ENCODE measurements around the gene DLGAP5.

Gene DLGAP5

DNA sequence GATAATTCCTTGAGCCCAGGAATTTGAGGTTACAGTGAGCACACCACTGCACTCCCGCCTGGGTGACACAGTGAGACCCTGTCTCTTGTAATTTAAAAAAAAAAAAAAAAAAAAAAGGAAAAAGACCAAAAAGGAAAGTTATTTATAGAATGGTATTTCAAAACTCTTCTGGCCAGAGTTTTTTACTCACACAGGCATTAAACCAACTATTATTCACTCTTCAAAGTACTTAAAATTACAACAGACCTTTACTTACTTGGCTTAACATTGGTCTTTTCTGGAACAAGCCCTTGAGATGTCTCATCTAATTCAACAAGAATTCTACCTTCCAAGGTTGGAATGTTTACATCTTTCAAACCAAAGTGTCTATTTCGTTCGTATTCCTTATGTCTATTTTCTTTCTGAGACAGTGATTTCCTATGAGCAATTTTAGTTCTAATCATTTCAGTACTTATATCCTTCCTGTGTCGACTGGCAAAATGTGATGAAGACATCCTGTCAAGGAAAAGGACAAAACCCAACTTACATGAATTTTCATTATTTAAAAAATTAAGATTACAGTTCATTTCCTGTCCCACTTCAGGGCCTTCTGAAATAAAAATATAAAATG lies 2.6 kb downstream of the DLGAP5 start:
- in situ Hi-C loops (cut with MboI; ENCODE audit: low sequenced_read_pairs) = no loop called here

DNA sequence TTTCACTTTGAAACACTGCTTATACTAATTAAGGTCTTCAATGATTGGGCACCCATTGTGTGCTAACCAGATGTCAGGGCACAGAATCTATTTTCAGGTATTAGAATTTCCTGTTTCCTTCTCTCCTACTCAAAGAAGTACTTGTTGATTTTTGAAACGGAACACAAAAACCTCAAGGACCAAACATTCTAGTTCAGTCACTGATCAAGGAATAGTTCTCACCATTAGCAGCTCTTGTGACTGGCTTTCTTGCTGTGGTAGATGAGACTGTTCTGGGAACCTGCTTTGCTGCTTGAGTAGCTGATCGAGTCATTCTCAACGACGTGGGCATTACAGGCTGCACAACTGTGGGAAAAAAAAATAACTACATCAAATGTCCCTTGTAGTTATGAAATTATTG lies 11.0 kb downstream of the DLGAP5 start:
- in situ Hi-C loops (cut with MboI; ENCODE audit: low sequenced_read_pairs) = no loop called here

DNA sequence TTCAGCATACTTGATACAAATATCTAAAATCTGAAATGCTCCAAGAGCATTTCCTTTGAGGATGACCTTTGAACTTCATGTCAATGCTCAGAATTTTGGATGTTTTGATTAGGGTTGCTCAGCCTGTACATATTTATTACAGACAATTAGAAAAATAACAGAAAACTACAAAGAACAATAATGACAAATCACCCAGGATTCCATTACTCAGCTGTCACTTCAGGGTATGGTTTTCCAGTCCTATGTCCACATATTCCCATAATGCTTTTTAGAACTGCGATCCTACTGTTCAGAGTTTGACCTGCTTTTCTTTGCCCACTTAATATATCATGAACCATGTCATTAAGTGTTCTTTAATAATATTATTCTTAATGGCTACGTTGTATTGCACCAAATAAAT lies 11.4 kb downstream of the DLGAP5 start:
- in situ Hi-C loops (cut with MboI; ENCODE audit: low sequenced_read_pairs) = no loop called here

DNA sequence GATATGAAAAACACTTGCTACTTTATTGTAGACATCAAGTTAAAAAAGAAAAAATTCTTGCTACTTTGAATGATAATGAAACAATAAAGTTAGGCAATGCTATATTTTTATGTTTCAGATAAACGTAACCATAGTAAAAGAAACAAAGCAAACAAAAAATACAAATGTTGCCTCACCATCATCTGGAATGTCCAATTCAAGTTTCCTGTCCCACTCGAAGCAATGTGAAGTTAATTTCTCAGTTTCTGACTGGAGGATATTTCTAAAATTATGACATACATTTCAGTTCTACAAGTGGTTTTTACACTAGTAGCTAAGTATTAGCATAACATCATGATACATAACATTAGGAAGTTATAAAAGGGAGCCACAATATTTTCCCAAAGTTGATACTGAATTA lies 20.9 kb downstream of the DLGAP5 start:
- in situ Hi-C loops (cut with MboI; ENCODE audit: low sequenced_read_pairs) = no loop called here

DNA sequence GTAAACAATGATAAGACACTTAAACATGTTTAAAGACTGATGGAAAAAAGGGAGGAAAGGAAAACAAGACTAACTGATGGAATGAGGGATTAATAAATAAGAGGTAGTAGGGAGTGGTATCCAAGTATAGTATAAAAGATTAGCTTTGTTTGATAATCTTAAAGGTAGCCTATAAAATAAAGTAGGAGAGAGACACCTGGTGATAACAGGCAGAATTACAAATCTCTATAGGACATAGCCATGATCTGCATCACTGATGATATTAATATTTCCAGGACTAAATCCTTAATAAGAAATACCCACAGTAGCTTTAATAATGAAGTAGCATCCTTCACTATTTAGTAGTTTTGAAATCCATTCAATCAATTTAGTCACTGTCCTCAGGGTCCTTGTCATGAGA lies 30.4 kb downstream of the DLGAP5 start:
- in situ Hi-C loops (cut with MboI; ENCODE audit: low sequenced_read_pairs) = no loop called here

DNA sequence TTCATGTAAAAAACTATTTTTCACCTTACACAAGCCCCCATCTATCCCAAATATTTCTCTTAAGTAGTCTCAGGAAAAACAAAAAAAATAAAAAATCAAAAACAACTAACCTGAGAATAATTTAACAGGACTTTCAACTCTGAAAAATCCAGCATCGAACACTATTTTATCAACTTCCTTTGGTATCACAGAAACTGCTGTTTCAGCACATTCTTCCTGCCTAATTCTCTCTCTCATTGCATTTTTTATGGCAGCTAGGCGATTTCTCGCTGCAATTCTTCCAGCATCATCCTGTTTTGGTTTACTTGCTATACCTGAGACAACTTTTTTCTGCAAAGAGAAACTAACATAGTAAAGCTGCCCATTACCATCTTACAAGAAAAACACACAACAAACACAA lies 33.0 kb downstream of the DLGAP5 start:
- in situ Hi-C loops (cut with MboI; ENCODE audit: low sequenced_read_pairs) = loop anchor here (10.0 kb wide), 1 partner anchor 64 kb away; no protein-coding TSS in a partner anchor

DNA sequence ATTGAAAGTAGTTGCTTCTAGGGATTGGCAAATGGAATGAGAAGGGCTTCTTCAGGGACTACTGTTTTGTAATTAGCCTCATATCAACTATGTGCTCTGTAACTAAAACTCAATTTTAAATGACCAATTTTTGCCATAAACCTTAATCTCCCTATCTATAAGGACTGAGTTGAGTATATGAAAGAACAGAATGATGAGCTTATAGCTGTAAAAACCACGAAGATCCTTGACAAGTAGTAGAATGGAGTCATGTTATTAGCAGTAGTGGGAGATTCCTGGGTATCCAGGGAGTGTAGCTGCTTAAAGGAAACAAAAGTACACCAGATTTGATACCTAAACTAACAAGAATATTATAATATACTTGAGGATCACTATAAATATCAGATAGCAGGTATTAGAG lies 34.3 kb downstream of the DLGAP5 start:
- in situ Hi-C loops (cut with MboI; ENCODE audit: low sequenced_read_pairs) = loop anchor here (10.0 kb wide), 1 partner anchor 62 kb away; no protein-coding TSS in a partner anchor

DNA sequence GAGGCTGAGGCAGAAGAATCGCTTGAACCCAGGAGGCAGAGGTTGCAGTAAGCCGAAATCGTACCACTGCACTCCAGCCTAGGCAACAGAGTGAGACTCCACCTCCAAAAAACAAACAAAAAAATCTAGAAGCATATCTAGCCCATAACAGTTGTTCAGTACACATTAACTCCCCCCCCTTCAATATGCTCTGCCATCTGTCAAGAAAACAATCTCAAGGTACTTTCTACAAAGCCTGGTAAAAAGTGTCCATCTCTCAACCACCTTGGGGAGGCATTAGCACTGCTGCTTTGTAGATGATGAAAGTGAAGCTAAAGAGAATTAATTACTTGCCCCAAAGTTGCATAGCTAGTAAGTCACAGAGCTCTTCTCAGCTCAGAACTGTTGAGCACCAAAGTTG lies 37.4 kb downstream of the DLGAP5 start:
- in situ Hi-C loops (cut with MboI; ENCODE audit: low sequenced_read_pairs) = loop anchor here (10.0 kb wide), 1 partner anchor 59 kb away; no protein-coding TSS in a partner anchor

DNA sequence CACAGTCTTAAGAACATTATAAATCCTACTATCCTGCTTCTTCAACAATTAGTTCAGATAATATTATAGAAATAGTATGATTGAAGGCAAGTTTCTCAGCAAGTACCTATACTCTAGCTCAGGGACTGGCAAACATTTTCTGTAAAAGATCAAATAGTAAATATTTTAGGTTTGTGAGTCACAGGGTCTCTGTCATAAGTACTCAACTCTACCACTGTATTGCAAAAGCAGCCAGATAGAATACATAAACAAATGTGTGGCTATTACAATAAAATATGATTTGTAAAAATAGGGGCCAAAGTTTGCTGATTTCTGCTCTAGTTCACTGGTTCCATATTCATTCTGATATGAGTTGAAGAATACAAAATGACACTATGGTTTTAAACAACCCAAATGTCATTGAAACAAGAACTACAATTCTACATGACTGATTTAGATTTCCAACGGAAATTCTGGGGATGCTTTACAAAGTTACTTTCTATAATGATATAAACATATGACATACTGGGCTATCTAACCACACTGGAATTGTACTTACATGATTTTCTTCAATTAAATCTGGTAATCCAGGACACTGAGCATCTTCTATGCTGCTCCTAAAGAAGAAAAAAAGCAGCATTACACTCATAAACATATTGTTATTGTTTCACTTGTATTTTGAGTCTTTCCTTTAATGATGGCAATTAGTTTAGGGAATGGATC lies 39.2 kb downstream of the DLGAP5 start:
- in situ Hi-C loops (cut with MboI; ENCODE audit: low sequenced_read_pairs) = loop anchor here (10.0 kb wide), 1 partner anchor 57 kb away; no protein-coding TSS in a partner anchor

DNA sequence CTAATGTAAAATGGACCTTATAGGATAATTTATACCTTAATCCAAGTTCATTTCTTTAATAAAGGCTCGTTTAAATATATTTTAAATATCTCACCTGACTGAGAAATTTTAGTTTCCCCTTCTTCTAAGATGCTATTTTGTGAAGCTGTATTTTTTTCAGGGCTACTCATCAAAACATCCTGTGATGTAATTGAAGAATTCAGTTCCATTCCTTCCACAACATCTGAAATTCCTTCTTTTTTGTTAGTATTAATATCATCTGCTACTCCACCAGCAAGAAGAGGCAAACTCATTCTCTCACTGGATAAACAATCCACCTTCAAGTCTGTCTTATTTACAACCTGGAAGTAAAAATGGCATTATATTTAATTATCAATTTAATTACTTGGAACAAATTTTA lies 39.8 kb downstream of the DLGAP5 start:
- in situ Hi-C loops (cut with MboI; ENCODE audit: low sequenced_read_pairs) = loop anchor here (10.0 kb wide), 1 partner anchor 57 kb away; no protein-coding TSS in a partner anchor

DNA sequence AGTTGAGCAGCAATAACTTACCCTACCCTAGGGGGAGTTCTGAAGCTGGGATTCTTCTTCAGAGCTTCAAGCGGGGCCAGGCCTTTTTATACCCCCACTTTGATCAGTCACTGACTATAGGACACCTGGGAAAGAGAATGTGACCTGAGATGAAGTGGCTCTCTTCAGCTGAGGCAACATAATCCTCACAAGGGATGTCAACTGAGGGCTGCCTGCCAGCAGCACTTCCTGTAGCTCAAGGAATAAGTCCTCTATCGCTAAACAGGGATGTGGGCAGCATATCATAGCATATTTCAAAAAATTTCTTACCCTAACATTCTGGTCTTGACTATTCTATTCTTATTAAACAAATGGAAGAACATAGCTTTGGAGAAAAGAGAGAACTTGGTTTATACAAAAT lies 45.0 kb downstream of the DLGAP5 start:
- in situ Hi-C loops (cut with MboI; ENCODE audit: low sequenced_read_pairs) = no loop called here

DNA sequence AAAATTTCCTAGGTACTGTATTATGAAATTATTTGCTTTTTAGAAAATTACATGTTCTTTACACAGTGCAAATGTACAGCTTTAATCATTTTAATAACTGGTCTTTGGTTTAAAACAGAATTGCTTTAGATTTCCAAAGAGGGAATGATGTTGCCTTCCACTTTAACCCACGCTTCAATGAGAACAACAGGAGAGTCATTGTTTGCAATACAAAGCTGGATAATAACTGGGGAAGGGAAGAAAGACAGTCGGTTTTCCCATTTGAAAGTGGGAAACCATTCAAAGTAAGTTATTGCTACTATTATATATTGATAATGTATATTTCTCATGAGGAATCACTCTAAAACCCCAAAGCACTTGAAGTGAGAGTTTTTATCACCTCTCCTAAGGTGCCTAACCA lies 48.9 kb downstream of the DLGAP5 start:
- in situ Hi-C loops (cut with MboI; ENCODE audit: low sequenced_read_pairs) = no loop called here

DNA sequence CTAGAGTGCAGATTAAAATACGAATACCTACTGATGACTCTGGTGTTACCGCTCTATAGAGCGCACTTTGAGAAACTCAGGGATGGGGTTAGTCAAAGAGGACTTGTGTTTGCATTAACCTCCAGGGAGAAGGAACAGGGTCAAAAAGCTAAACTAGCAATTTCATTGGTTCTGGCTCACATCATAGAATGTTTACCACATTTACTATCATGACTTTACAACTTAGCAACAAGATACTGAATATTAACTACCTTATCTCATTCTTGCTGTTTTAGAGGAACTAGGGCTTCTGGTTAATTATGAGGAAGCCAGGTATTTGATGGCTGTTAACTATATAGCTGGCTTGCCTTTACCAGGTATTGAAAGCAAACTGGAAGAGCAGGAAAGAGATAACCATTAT lies 49.6 kb downstream of the DLGAP5 start:
- in situ Hi-C loops (cut with MboI; ENCODE audit: low sequenced_read_pairs) = no loop called here

DNA sequence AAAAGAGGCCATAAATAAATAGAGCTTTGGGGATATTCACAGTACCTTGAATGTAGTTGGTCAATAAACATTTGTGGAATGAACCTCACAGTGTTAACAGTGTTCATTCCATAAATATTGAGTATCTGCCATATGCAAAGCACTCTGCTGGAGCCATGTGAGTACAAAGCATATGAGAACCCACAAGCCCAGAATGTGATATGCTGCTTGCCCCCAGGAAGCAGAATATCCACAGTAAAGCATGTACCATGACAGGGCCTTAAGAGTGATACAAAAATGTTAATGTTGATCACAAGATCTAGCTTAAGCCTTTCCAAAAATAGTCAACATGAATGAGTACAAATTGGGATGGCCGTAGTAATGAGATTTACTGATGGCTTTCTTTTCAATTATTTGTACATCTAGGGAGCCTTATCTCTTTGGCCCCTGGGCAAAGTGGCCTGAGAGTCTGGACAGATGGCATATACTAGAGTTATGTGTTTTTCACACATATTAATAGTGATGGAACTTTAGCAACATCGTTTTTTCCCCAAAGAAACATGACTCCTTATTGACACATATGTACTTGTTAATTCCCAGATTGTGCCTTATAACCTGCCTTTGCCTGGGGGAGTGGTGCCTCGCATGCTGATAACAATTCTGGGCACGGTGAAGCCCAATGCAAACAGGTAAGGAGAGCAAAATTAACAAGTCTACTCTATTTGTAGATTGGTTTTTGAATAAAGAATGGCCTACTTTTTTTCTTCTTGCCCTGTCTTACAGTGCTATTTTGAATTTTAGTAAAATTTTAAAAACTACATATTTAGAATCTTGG lies 51.5 kb downstream of the DLGAP5 start:
- in situ Hi-C loops (cut with MboI; ENCODE audit: low sequenced_read_pairs) = no loop called here

DNA sequence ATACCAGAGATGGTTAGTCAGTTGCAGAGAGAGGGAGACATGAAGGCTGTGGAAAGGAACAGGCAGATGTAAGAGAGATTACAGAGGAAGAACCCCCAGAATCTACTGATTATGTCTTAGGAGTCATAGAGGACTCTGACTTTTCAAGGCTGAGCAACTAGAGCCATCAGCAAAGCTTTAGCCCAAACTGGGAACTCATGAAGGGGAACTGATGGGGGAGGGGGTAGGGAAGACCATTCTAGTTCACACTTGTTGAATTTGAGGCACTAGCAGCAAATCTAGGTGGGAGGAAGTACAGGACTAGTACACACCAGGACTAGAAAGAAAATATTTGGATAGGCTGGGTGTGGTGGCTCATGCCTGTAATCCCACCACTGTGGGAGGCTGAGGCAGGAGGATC lies 52.2 kb downstream of the DLGAP5 start:
- in situ Hi-C loops (cut with MboI; ENCODE audit: low sequenced_read_pairs) = no loop called here

DNA sequence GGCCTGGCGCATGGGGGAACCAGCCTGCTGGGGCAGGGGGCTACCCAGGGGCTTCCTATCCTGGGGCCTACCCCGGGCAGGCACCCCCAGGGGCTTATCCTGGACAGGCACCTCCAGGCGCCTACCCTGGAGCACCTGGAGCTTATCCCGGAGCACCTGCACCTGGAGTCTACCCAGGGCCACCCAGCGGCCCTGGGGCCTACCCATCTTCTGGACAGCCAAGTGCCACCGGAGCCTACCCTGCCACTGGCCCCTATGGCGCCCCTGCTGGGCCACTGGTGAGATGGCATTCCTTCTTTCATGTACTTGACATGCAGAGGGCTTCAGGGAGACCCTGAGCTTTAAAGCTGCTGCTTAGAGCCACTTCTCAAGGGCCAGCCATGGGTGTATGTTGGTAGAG lies 53.3 kb downstream of the DLGAP5 start:
- in situ Hi-C loops (cut with MboI; ENCODE audit: low sequenced_read_pairs) = no loop called here

DNA sequence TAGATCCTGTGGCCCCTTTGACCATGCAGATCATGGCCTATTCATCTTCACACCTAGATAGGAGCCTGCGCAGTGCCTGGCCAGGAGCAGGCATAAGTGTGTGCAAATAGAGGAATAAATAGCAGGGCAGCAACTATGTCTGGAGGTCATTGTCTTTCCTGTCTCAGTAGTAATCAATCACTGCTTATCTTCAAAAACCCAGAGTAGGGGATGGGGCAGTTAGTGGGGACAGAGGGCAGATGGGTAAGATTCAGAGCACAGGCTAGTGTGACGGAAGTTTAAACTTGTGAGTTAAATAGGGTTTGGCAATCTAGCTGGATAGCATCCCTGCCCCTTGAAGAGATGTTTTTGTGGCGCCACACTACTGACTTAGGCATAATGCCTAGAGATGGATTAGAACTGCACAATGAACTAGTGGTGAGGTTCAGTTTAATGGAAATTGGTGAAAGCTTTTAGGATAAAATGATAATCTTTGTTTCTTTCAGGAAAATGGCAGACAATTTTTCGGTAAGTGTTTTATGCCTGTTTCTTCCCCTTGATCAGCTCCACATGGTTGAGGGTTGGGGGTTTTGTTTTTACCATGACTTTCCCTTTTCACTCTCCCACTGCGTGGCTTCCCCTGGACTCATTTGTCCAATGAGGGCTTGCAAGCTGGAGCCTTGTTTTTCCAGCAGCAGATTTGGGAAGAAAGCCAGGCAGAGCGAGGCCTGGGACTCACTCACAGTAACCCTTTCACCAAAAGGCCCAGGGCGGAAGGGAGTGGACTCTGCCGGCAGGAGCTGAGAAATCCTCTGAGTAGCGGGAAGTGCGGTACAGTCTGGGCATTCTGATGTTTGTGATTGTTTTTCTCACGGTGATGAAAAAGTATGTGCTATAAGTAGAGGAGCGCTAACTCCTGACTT lies 54.2 kb downstream of the DLGAP5 start:
- in situ Hi-C loops (cut with MboI; ENCODE audit: low sequenced_read_pairs) = no loop called here

DNA sequence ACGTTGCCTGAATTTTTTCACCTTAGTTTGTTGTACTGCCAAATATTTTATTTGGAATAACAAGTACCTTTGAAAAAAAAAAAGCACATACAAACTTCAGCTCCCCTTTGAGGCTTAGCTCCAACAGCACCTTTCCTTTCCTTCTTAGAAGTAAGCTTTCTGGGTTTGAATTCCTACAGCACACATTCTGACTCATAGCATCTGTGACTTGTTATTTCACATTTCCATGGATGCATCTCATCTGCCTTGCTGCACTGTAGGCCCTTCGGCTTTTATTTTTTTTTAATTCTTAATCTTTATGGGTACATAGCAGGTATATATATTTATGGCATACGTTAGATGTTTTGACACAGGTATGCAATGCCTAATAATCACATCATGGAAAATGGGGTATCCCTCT lies 55.1 kb downstream of the DLGAP5 start:
- in situ Hi-C loops (cut with MboI; ENCODE audit: low sequenced_read_pairs) = no loop called here

DNA sequence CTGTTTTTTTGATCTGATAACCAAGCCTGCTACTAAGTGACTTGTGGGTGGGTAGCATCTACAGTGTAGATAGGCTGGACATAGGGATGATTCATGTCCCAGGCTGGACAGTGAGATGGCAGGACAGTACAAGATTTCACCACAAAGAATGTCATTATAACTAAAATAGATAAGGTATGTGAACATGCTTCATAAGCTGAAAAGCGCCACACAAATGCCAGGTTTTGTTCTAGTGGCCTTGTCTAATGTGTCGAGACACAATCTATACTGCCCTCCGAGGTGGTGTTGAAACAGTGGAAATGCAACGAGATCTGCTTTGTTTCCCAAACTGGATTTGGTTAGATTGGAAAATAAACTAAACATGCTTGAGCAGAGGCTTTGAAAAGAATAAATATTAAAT lies 58.0 kb downstream of the DLGAP5 start:
- in situ Hi-C loops (cut with MboI; ENCODE audit: low sequenced_read_pairs) = no loop called here

DNA sequence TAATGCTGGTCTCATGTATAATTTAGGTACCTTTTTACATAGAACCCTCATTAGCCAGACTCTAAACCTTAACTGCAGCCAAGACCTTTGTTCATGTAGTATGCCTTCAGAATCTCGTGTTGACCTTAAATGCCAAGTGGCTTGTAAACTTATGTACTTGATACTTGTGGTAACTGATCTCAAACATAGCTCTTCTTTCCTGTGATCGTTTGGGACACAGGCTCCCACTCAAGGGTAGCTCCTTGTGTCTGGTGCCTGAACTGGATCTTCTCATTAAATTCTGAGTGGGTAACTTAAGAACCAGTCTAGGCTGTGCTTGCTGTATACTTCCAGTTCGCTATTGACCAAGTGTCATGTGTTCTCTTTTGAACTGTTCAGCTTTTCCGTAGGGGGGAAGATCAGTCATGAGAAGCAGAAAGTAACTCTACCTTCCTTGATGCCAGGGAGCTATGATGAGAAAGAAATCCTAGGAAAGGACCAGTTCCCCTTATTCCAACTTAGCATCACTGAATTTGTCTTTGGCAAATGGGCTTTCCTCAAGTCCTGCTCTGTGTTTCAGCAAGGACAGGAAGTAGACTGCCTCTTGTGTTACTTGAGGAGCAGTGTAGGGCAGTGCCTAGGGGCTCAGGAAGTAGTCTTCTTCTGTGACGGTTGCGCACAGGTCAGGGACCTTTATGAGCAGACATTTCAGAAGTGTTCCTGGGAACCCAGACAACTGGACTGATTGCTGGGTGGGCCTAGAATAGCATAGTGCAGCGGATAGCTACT lies 59.8 kb downstream of the DLGAP5 start:
- in situ Hi-C loops (cut with MboI; ENCODE audit: low sequenced_read_pairs) = no loop called here
